ENCODE data around the gene EDEM2. TPM values are rescaled to one million over a fixed set of nuclear protein-coding genes. Genes with fewer than 3 reads are reported as not detected.

EDEM2 gene
- polyA plus RNA-seq, 2 of the 4 experiments (the other 2 are of a cell fraction) = 41.6 to 51.2 TPM

Small RNA genes within 50 kb of the gene (small RNA-seq; reads per million reads assigned to genes)
- 0 reads per million in 6 experiments for gene RF00275
- gene RNA5SP483 = 0 to 0.52 (median 0) reads per million in 6 experiments

Other genes with a start within 250 kb of the EDEM2 start
- gene GSS, start 191.5 kb downstream of the EDEM2 start, polyA plus RNA-seq (2011; rRNA removed) = 92.4 and 107 TPM in 2 replicates
- gene GSS, start 191.5 kb downstream of the EDEM2 start, polyA plus RNA-seq (2017; fragmentation: RNase III; extraction: RNeasy Plus Mini Kit Qiagen cat#74134 plus additional on column Dnase treatment) = 57.1 to 59.8 TPM (median 58.4 TPM) in 3 replicates
- 0.03 and 0.04 TPM in 2 replicates for gene MYH7B, start 191.5 kb downstream of the EDEM2 start, polyA plus RNA-seq (2011; rRNA removed)
- gene MYH7B, start 191.5 kb downstream of the EDEM2 start, polyA plus RNA-seq (2017; fragmentation: RNase III; extraction: RNeasy Plus Mini Kit Qiagen cat#74134 plus additional on column Dnase treatment) = 0.09 to 0.23 TPM (median 0.12 TPM) in 3 replicates
- 55.3 and 64.6 TPM in 2 replicates for gene TRPC4AP, start 54.5 kb downstream of the EDEM2 start, polyA plus RNA-seq (2011; rRNA removed)
- gene TRPC4AP, start 54.5 kb downstream of the EDEM2 start, polyA plus RNA-seq (2017; fragmentation: RNase III; extraction: RNeasy Plus Mini Kit Qiagen cat#74134 plus additional on column Dnase treatment) = 49.5 to 51.4 TPM (median 50.7 TPM) in 3 replicates
- gene PROCR, start 24.7 kb upstream of the EDEM2 start, polyA plus RNA-seq (2011; rRNA removed) = 123 and 127 TPM in 2 replicates
- gene PROCR, start 24.7 kb upstream of the EDEM2 start, polyA plus RNA-seq (2017; fragmentation: RNase III; extraction: RNeasy Plus Mini Kit Qiagen cat#74134 plus additional on column Dnase treatment) = 132 to 149 TPM (median 134 TPM) in 3 replicates
- 21.3 and 22.7 TPM in 2 replicates for gene MMP24, start 79.4 kb upstream of the EDEM2 start, polyA plus RNA-seq (2011; rRNA removed)
- 33.3 to 39.4 TPM (median 37.4 TPM) in 3 replicates for gene MMP24, start 79.4 kb upstream of the EDEM2 start, polyA plus RNA-seq (2017; fragmentation: RNase III; extraction: RNeasy Plus Mini Kit Qiagen cat#74134 plus additional on column Dnase treatment)
- 13.6 and 17.2 TPM in 2 replicates for gene MMP24OS, start 130.8 kb upstream of the EDEM2 start, polyA plus RNA-seq (2011; rRNA removed)
- 34.0 to 45.6 TPM (median 40.5 TPM) in 3 replicates for gene MMP24OS, start 130.8 kb upstream of the EDEM2 start, polyA plus RNA-seq (2017; fragmentation: RNase III; extraction: RNeasy Plus Mini Kit Qiagen cat#74134 plus additional on column Dnase treatment)
- gene EIF6, start 137.4 kb upstream of the EDEM2 start, polyA plus RNA-seq (2011; rRNA removed) = 184 and 204 TPM in 2 replicates
- gene EIF6, start 137.4 kb upstream of the EDEM2 start, polyA plus RNA-seq (2017; fragmentation: RNase III; extraction: RNeasy Plus Mini Kit Qiagen cat#74134 plus additional on column Dnase treatment) = 292 to 337 TPM (median 294 TPM) in 3 replicates
- gene FAM83C, start 145.1 kb upstream of the EDEM2 start, polyA plus RNA-seq (2011; rRNA removed) = not detected in 2 replicates
- gene FAM83C, start 145.1 kb upstream of the EDEM2 start, polyA plus RNA-seq (2017; fragmentation: RNase III; extraction: RNeasy Plus Mini Kit Qiagen cat#74134 plus additional on column Dnase treatment) = 0.03 TPM in 1 of 3 replicates, not detected in the others